ENCODE measurements around the gene FCAR.
"Not testable (repeated sequence)": the region's sequence is repeated elsewhere in the genome, so short reads cannot be mapped to it uniquely, and the experiment has no call there.

Gene FCAR

GRCh38 chr19:54894106-54894505 lies 20.1 kb downstream of the FCAR start:
- H3K4ac ChIP-seq (ENCODE audit: low read length); H3K36me3 ChIP-seq (replicated peaks in 1 of 2; ENCODE audit: control insufficient read depth in 2 of 2, insufficient read depth in 2 of 2, low read length in 2 of 2); H4K8ac ChIP-seq (ENCODE audit: low read depth, low read length); H3K4me2 ChIP-seq (ENCODE audit: insufficient read depth, low read length, poor library complexity, severe bottlenecking); H2BK120ac ChIP-seq (ENCODE audit: low read depth, low read length); H3K27me3 ChIP-seq (ENCODE audit: control insufficient read depth in 3 of 3, insufficient read depth in 3 of 3, low read depth in 1 of 3, low read length in 3 of 3); H3K4me3 ChIP-seq (ENCODE audit: low read length in 2 of 2); H4K91ac ChIP-seq (ENCODE audit: low read depth, low read length, poor library complexity); DNase-seq (ENCODE audit: low spot score); H3K23ac ChIP-seq (ENCODE audit: low read depth, low read length, poor library complexity); H2BK15ac ChIP-seq (ENCODE audit: low read length); H3K14ac ChIP-seq (ENCODE audit: low read length); H2BK12ac ChIP-seq (ENCODE audit: low read length); H3K27ac ChIP-seq (replicated peaks; ENCODE audit: low read length); H3K9ac ChIP-seq (ENCODE audit: low read depth, low read length, poor library complexity); H3K4me1 ChIP-seq (ENCODE audit: control insufficient read depth in 2 of 2, insufficient read depth in 1 of 2, low read depth in 1 of 2, low read length in 2 of 2); H3K9me3 ChIP-seq (replicated peaks in 1 of 2; ENCODE audit: control insufficient read depth in 2 of 2, insufficient read depth in 1 of 2, low read depth in 1 of 2, low read length in 2 of 2); H3K18ac ChIP-seq (ENCODE audit: low read length); H2AK5ac ChIP-seq (ENCODE audit: low read depth, low read length); H2BK5ac ChIP-seq (ENCODE audit: low read length); H3K79me1 ChIP-seq (ENCODE audit: low read depth, low read length); H2AFZ ChIP-seq (ENCODE audit: low read length): not testable (repeated sequence)
- WGBS, 2 donors (ENCODE audit: extremely low coverage in 2 of 2, insufficient read length in 2 of 2, insufficient replicate concordance in 1 of 2) = no CpG with 5 or more reads among the region's 16 CpGs

- no peak overlapping the region for H3K4ac ChIP-seq (ENCODE audit: low read length)
- DNase-seq (ENCODE audit: low spot score) = no peak
- H3K4me2 ChIP-seq (ENCODE audit: insufficient read depth, low read length, poor library complexity, severe bottlenecking) = no peak overlapping the region
- H4K91ac ChIP-seq (ENCODE audit: low read depth, low read length, poor library complexity) = no peak overlapping the region
- H3K23ac ChIP-seq (ENCODE audit: low read depth, low read length, poor library complexity) = no peak overlapping the region
- no peaks in the 10 kb centered on the region for H3K36me3 ChIP-seq (replicated peaks in 1 of 2; ENCODE audit: control insufficient read depth in 2 of 2, insufficient read depth in 2 of 2, low read length in 2 of 2)
- no peak overlapping the region for H2BK120ac ChIP-seq (ENCODE audit: low read depth, low read length)
- WGBS, 2 donors (ENCODE audit: extremely low coverage in 2 of 2, insufficient read length in 2 of 2, insufficient replicate concordance in 1 of 2) = no CpG with 5 or more reads among the region's 2 CpGs
- no peaks in the 10 kb centered on the region for H3K4me1 ChIP-seq (ENCODE audit: control insufficient read depth in 2 of 2, insufficient read depth in 1 of 2, low read depth in 1 of 2, low read length in 2 of 2)
- no peak overlapping the region for H3K27ac ChIP-seq (replicated peaks; ENCODE audit: low read length)
- no peak overlapping the region for H2BK12ac ChIP-seq (ENCODE audit: low read length)
- H2AK5ac ChIP-seq (ENCODE audit: low read depth, low read length) = no peak overlapping the region
- no peak overlapping the region for H2AFZ ChIP-seq (ENCODE audit: low read length)
- H2BK5ac ChIP-seq (ENCODE audit: low read length) = no peak overlapping the region
- H4K8ac ChIP-seq (ENCODE audit: low read depth, low read length) = no peak overlapping the region
- no peaks in the 10 kb centered on the region for H3K9me3 ChIP-seq (replicated peaks in 1 of 2; ENCODE audit: control insufficient read depth in 2 of 2, insufficient read depth in 1 of 2, low read depth in 1 of 2, low read length in 2 of 2)
- H3K79me1 ChIP-seq (ENCODE audit: low read depth, low read length) = no peaks in the 10 kb centered on the region
- no peak overlapping the region for H3K18ac ChIP-seq (ENCODE audit: low read length)
- no peak overlapping the region for H2BK15ac ChIP-seq (ENCODE audit: low read length)
- H3K4me3 ChIP-seq (ENCODE audit: low read length in 2 of 2) = no peak overlapping the region
- H3K14ac ChIP-seq (ENCODE audit: low read length) = no peak overlapping the region
- peaks cover 0 to 6% (median 0%) of the 10 kb centered on the region in 3 experiments for H3K27me3 ChIP-seq (ENCODE audit: control insufficient read depth in 3 of 3, insufficient read depth in 3 of 3, low read depth in 1 of 3, low read length in 3 of 3)
- no peak overlapping the region for H3K9ac ChIP-seq (ENCODE audit: low read depth, low read length, poor library complexity)
Measured at GRCh38 chr19:54896036-54896435, 22.0 kb downstream of the FCAR start.

GRCh38 chr19:54898685-54899084 lies 24.6 kb downstream of the FCAR start:
- not testable (repeated sequence) for H3K4ac ChIP-seq (ENCODE audit: low read length); H2AK5ac ChIP-seq (ENCODE audit: low read depth, low read length); H2AFZ ChIP-seq (ENCODE audit: low read length); H3K23ac ChIP-seq (ENCODE audit: low read depth, low read length, poor library complexity); H3K27ac ChIP-seq (replicated peaks; ENCODE audit: low read length); H3K36me3 ChIP-seq (replicated peaks in 1 of 2; ENCODE audit: control insufficient read depth in 2 of 2, insufficient read depth in 2 of 2, low read length in 2 of 2); H4K91ac ChIP-seq (ENCODE audit: low read depth, low read length, poor library complexity); H3K14ac ChIP-seq (ENCODE audit: low read length); H3K4me3 ChIP-seq (ENCODE audit: low read length in 2 of 2); DNase-seq (ENCODE audit: low spot score); H3K9ac ChIP-seq (ENCODE audit: low read depth, low read length, poor library complexity); H2BK5ac ChIP-seq (ENCODE audit: low read length); H2BK15ac ChIP-seq (ENCODE audit: low read length); H3K18ac ChIP-seq (ENCODE audit: low read length); H3K4me2 ChIP-seq (ENCODE audit: insufficient read depth, low read length, poor library complexity, severe bottlenecking); H2BK120ac ChIP-seq (ENCODE audit: low read depth, low read length); H3K4me1 ChIP-seq (ENCODE audit: control insufficient read depth in 2 of 2, insufficient read depth in 1 of 2, low read depth in 1 of 2, low read length in 2 of 2); H2BK12ac ChIP-seq (ENCODE audit: low read length); H3K27me3 ChIP-seq (ENCODE audit: control insufficient read depth in 3 of 3, insufficient read depth in 3 of 3, low read depth in 1 of 3, low read length in 3 of 3); H3K79me1 ChIP-seq (ENCODE audit: low read depth, low read length); H3K9me3 ChIP-seq (replicated peaks in 1 of 2; ENCODE audit: control insufficient read depth in 2 of 2, insufficient read depth in 1 of 2, low read depth in 1 of 2, low read length in 2 of 2); H4K8ac ChIP-seq (ENCODE audit: low read depth, low read length)
- no CpG with 5 or more reads among the region's 7 CpGs for WGBS, 2 donors (ENCODE audit: extremely low coverage in 2 of 2, insufficient read length in 2 of 2, insufficient replicate concordance in 1 of 2)

GRCh38 chr19:54899646-54900045 lies 25.6 kb downstream of the FCAR start:
- not testable (repeated sequence) for H2AFZ ChIP-seq (ENCODE audit: low read length); H3K4me3 ChIP-seq (ENCODE audit: low read length in 2 of 2); H3K18ac ChIP-seq (ENCODE audit: low read length); H3K27ac ChIP-seq (replicated peaks; ENCODE audit: low read length); H4K8ac ChIP-seq (ENCODE audit: low read depth, low read length); H2BK12ac ChIP-seq (ENCODE audit: low read length); H2BK5ac ChIP-seq (ENCODE audit: low read length); H3K14ac ChIP-seq (ENCODE audit: low read length); H3K9me3 ChIP-seq (replicated peaks in 1 of 2; ENCODE audit: control insufficient read depth in 2 of 2, insufficient read depth in 1 of 2, low read depth in 1 of 2, low read length in 2 of 2); H3K4me2 ChIP-seq (ENCODE audit: insufficient read depth, low read length, poor library complexity, severe bottlenecking); H2AK5ac ChIP-seq (ENCODE audit: low read depth, low read length); DNase-seq (ENCODE audit: low spot score); H3K27me3 ChIP-seq (ENCODE audit: control insufficient read depth in 3 of 3, insufficient read depth in 3 of 3, low read depth in 1 of 3, low read length in 3 of 3); H2BK15ac ChIP-seq (ENCODE audit: low read length); H3K36me3 ChIP-seq (replicated peaks in 1 of 2; ENCODE audit: control insufficient read depth in 2 of 2, insufficient read depth in 2 of 2, low read length in 2 of 2); H4K91ac ChIP-seq (ENCODE audit: low read depth, low read length, poor library complexity); H3K79me1 ChIP-seq (ENCODE audit: low read depth, low read length); H3K4me1 ChIP-seq (ENCODE audit: control insufficient read depth in 2 of 2, insufficient read depth in 1 of 2, low read depth in 1 of 2, low read length in 2 of 2); H3K4ac ChIP-seq (ENCODE audit: low read length); H3K23ac ChIP-seq (ENCODE audit: low read depth, low read length, poor library complexity); H2BK120ac ChIP-seq (ENCODE audit: low read depth, low read length); H3K9ac ChIP-seq (ENCODE audit: low read depth, low read length, poor library complexity)
- WGBS, 2 donors (ENCODE audit: extremely low coverage in 2 of 2, insufficient read length in 2 of 2, insufficient replicate concordance in 1 of 2) = no CpG with 5 or more reads among the region's 9 CpGs
